Lower leg skin (tissue), 4 donors: ENCODE results near the gene ADGRL1. TPM values are rescaled to one million over a fixed set of nuclear protein-coding genes. Genes with fewer than 3 reads are reported as not detected.

ENCODE experiments used
- DNase-seq, 2 donors: peaks; one replicate each; pipeline ENCODE4 v3.0.0-alpha.2; 2019; ENCODE audit warnings: low spot score in 2 of 2
- H3K4me3 ChIP-seq: fragments of 200-600 bp; sonication (generic); 2 replicates; pipeline ENCODE4 v1.5.1; 2017; ENCODE audit warnings: mild to moderate bottlenecking, low read depth; ENCODE audit not compliant: poor library complexity, severe bottlenecking
- POLR2A ChIP-seq, 2 donors: fragments of 450-650 bp; IDR thresholded peaks; one replicate each; pipeline ENCODE4 v1.6.1; 2016 to 2017; ENCODE audit warnings: antibody characterized with exemption in 2 of 2, mild to moderate bottlenecking in 1 of 2, moderate library complexity in 1 of 2
- WGBS, 2 donors: methylation state at CpG; one replicate each; pipeline ENCODE4 v1.1.5; 2018; 5-methylcytosine and 5-hydroxymethylcytosine counted together
- intact Hi-C: fragments of 100-400 bp; cut with DNase I; formaldehyde crosslinking; loops from one replicate; pipeline ENCODE4 v1.15.0; 2023; ENCODE audit warnings: low total_unique reads
- total RNA-seq, 4 donors: library from RNA; depleted of rRNA; stranded (reverse); fragments of >200 nt; gene quantifications; one replicate each; pipeline ENCODE4 v1.1.0, GENCODE V29; 2016
- TF ChIP-seq, protein P1 (sequence below), 3 donors: fragments of 450-650 bp; IDR thresholded peaks; one replicate each; pipeline ENCODE4 v1.5.1; 2016; ENCODE audit warnings: antibody characterized with exemption in 3 of 3, mild to moderate bottlenecking in 3 of 3, moderate library complexity in 2 of 3

ADGRL1 gene
- total RNA-seq, 4 donors from 2014 or later, result 27.6 to 37.7 (median 29.8) TPM

DNA sequence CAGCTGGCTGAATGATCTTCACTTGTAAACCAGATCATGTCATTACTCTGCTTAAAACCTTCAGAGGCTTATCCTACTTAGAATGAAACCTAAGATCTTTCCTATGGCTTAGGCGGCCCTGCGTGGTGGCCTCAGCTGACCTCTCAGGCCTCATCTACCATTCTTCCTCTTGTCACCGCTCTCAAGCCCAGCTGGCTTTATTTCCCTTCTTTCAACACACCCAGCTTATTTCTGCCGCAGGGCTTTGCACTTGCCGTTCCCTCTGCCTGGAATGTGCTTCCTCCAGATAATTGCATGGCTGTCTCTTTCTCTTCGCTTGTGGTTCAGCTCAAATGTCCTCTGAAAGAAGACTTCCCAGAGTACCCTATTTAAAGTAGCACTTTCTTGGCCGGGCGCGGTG, 66.0 kb downstream of the ADGRL1 start:
- TF ChIP-seq, protein P1, sequence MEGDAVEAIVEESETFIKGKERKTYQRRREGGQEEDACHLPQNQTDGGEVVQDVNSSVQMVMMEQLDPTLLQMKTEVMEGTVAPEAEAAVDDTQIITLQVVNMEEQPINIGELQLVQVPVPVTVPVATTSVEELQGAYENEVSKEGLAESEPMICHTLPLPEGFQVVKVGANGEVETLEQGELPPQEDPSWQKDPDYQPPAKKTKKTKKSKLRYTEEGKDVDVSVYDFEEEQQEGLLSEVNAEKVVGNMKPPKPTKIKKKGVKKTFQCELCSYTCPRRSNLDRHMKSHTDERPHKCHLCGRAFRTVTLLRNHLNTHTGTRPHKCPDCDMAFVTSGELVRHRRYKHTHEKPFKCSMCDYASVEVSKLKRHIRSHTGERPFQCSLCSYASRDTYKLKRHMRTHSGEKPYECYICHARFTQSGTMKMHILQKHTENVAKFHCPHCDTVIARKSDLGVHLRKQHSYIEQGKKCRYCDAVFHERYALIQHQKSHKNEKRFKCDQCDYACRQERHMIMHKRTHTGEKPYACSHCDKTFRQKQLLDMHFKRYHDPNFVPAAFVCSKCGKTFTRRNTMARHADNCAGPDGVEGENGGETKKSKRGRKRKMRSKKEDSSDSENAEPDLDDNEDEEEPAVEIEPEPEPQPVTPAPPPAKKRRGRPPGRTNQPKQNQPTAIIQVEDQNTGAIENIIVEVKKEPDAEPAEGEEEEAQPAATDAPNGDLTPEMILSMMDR (IDR thresholded peaks at IDR 0.05), result no peak
- no peak for TF ChIP-seq POLR2A (IDR thresholded peaks at IDR 0.05)
- intact Hi-C loops, result no loop called here
- 68 to 75% methylated on average over 9 of the region's 9 CpGs for WGBS, 2 donors

DNA sequence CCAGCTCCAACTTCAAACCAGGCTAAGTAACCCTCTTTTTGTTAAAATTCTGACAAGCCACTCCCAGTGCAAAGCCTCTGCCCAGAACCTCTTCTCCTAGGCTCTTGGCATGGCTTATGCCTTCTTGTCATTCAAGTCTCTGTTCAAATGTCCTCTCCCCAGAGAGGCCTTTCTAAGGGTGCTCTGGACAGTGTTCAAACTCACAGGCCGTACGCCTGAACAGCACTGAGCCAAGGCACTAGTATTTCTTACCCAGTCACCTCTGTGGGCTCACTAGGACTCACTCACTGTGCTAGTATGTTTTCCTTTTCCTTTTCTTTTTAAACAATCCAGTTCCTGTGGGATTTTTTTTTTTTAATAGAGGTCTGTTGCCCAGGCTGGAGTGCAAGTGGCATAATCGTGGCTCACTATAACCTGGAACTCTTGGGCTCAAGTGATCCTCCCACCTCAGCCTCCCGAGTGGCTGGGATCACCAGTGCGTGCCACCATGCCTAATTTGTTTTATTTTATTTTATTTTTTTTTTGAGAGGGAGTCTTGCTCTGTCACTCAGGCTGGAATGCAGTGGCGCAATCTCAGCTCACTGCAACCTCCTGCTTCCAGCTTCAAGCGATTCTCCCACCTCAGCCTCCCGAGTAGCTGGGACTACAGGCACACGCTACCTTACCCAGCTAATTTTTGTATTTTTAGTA, 67.2 kb downstream of the ADGRL1 start:
- H3K4me3 ChIP-seq, result no peak overlapping the region
- TF ChIP-seq, protein P1 (IDR thresholded peaks at IDR 0.05), result no peak
- TF ChIP-seq POLR2A (IDR thresholded peaks at IDR 0.05), result no peak
- no peak for DNase-seq
- intact Hi-C loops, result no loop called here
- 76 to 81% methylated on average over 9 of the region's 9 CpGs for WGBS, 2 donors

More for the DNA sequence above, 66.0 kb downstream of the ADGRL1 start:
- H3K4me3 ChIP-seq, result no peak overlapping the region
- DNase-seq, result peak in 1 of 2 donors; percentile 47

DNA sequence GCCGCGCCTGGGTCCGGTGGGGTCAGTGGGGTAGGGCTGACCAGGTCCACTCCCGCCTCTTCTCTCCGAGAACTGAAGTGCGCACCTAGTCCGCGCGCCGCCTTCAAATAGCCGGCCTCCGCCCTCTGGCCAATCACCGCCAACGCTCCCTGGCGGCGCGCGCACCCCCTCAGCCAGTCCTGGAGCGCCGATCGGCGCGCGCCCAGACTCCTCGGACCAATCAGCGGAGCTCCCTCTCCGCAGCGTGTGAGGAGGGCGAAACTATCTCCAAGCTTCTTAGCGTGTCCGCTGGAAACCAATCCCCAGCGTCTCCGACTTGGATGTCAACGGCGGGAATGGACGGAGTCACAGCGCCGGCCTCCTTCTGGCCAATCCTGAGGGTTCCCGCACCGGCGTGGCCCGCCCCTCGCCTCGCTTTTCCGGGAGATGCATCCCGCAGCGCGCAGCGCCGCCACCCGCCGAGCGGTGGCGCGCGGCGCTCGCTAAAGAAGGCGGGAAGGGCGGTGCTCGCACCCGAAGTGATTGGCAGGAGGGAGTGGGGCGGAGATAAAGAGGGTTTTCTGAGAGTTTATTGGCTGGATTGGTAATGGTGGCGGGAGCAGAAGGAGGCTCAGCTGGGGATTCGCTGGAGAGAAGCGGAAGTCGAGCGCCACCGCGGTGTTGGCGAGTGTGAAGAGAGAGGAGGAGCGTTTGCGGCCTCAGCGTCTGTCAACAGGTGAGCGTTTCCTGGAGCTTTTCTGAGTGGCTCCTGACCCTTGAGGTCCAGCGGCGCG, 69.3 kb downstream of the ADGRL1 start, which contains the start of gene ASF1B:
TSS of gene ASF1B (minus strand) at position 81 of the 773 bp plus-strand sequence. CDS start 133 bp downstream, outside the sequence.
- intact Hi-C loops, result no loop called here
- 0% methylated on average over 41 to 51 of the region's 78 CpGs for WGBS, 2 donors
- TF ChIP-seq, protein P1 (IDR thresholded peaks at IDR 0.05), result peak in 1 of 3 donors; percentile 78
- no peak for TF ChIP-seq POLR2A (IDR thresholded peaks at IDR 0.05)
- peak; percentile 99 to 100 for DNase-seq
- H3K4me3 ChIP-seq, result peak within 1 kb of the TSS; percentile 75

DNA sequence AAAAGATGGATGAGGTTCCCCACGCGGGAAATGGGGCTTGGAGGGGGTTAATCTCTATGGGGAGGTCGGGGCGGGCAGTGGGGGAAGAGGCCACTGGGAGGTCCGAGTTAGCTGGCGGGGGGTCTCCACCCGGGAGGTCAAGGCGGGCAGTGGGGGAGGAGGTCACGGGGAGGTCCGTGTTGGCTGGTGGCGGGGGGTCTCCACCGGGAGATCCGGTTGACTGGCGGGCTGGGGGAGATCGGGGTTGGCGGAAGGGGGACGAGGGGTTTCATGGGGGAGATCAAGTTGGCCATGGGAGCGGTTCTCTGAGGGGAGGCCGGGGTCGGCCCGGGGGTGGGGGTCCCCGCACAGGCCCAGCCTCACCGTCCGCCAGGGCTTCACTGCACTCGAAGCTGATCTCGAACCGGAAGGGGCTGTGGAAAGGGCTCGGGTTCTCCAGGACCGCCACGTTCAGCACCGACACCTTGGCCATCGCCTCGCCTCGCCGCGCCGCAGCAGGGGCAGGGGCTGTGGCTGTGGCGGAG, 69.9 kb downstream of the ADGRL1 start:
- DNase-seq, result no peak
- intact Hi-C loops, result no loop called here
- 1 to 2% methylated on average over 15 to 37 of the region's 38 CpGs for WGBS, 2 donors
- TF ChIP-seq, protein P1 (IDR thresholded peaks at IDR 0.05), result no peak
- TF ChIP-seq POLR2A (IDR thresholded peaks at IDR 0.05), result no peak
- peak overlapping the region; percentile 24 for H3K4me3 ChIP-seq

DNA sequence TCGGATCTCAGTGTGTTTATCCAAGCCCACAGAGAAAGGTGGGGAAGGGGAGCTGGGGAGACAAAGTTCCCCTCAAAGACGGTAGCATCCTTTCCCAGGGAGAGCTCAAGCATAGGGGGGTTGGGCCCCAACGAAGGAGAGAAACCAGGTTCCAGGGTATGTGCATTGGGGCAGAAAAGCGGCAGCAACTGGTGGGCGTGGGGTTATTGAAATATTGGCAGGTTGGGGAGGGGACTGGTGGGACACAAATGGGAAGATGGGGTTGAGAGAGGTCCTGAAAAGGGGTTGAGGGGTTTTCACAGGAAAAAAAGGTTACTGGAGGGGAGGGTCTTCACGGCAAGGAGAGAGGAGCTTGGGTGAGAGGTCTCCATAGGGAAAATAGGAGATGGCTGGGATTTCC, 70.6 kb downstream of the ADGRL1 start:
- TF ChIP-seq, protein P1 (IDR thresholded peaks at IDR 0.05), result no peak
- no peak for TF ChIP-seq POLR2A (IDR thresholded peaks at IDR 0.05)
- WGBS, 2 donors, result 37 to 45% methylated on average over 6 of the region's 6 CpGs

More for the DNA sequence above, 70.6 kb downstream of the ADGRL1 start:
- intact Hi-C loops, result no loop called here
- no peak for DNase-seq
- H3K4me3 ChIP-seq, result no peak overlapping the region
